Measurements from ENCODE around the gene AUP1.

AUP1 gene

GRCh38 chr2:74515271-74515980 is 14.1 kb downstream of the AUP1 start:
- DNase-seq (ENCODE audit: low spot score), result no peak
- TF ChIP-seq, protein P1, sequence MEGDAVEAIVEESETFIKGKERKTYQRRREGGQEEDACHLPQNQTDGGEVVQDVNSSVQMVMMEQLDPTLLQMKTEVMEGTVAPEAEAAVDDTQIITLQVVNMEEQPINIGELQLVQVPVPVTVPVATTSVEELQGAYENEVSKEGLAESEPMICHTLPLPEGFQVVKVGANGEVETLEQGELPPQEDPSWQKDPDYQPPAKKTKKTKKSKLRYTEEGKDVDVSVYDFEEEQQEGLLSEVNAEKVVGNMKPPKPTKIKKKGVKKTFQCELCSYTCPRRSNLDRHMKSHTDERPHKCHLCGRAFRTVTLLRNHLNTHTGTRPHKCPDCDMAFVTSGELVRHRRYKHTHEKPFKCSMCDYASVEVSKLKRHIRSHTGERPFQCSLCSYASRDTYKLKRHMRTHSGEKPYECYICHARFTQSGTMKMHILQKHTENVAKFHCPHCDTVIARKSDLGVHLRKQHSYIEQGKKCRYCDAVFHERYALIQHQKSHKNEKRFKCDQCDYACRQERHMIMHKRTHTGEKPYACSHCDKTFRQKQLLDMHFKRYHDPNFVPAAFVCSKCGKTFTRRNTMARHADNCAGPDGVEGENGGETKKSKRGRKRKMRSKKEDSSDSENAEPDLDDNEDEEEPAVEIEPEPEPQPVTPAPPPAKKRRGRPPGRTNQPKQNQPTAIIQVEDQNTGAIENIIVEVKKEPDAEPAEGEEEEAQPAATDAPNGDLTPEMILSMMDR (IDR thresholded peaks at IDR 0.05; ENCODE audit: extremely low read depth, insufficient read depth, missing control alignments), result no peak
- in situ Hi-C loops (cut with MboI; ENCODE audit: low pct_unique_long_range_greater_than_20kb, low sequenced_read_pairs, unreplicated experiment), result no loop called here

GRCh38 chr2:74514368-74515270 is 14.9 kb downstream of the AUP1 start, which contains the start of gene TLX2:
Gene TLX2 (plus strand): TSS chr2:74514450. CDS start chr2:74514807, 357 bp downstream.
- in situ Hi-C loops (cut with MboI; ENCODE audit: low pct_unique_long_range_greater_than_20kb, low sequenced_read_pairs, unreplicated experiment), result no loop called here
- no peak for DNase-seq (ENCODE audit: low spot score)
- TF ChIP-seq, protein P1 (IDR thresholded peaks at IDR 0.05; ENCODE audit: extremely low read depth, insufficient read depth, missing control alignments), result no peak

DNA sequence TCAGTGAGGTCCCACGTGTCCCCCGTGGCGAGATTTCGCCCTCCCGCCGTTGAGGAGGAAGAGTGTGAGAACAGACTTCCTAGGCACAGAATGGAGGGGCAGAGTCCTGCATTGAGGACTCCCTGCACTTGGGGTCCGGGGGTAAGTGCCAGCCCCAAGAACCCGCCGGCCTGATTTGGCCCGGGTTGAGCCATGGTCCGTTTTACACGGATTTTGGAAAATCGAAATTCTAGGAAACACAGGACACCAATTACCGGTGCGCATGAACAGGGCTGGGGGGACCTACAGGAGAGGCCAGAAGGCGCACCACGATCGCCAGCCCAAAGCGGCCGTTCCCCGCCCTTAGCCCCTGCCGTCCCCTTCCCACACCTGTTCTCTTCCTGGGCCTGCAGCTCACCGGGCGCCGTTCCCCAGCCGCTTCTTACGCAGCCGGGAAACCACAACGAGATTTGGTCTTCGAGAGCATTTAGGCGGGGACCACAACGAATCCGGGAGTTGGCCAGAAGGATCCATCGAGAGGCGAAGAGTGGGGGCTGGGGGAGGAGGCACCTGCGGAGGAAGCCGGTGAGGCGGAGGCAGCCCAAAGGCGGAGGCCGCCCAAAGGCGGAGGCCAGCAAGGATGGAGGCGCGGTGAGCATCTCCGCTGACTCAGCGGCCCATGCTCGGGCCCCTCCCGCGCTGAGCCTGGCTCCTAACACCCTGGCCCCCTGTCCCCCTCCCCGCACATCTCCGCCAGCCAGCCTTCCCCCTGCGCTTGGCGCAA is 15.7 kb downstream of the AUP1 start:
- TF ChIP-seq, protein P1 (IDR thresholded peaks at IDR 0.05; ENCODE audit: extremely low read depth, insufficient read depth, missing control alignments), result no peak
- peak; percentile 54 for DNase-seq (ENCODE audit: low spot score)
- in situ Hi-C loops (cut with MboI; ENCODE audit: low pct_unique_long_range_greater_than_20kb, low sequenced_read_pairs, unreplicated experiment), result no loop called here

DNA sequence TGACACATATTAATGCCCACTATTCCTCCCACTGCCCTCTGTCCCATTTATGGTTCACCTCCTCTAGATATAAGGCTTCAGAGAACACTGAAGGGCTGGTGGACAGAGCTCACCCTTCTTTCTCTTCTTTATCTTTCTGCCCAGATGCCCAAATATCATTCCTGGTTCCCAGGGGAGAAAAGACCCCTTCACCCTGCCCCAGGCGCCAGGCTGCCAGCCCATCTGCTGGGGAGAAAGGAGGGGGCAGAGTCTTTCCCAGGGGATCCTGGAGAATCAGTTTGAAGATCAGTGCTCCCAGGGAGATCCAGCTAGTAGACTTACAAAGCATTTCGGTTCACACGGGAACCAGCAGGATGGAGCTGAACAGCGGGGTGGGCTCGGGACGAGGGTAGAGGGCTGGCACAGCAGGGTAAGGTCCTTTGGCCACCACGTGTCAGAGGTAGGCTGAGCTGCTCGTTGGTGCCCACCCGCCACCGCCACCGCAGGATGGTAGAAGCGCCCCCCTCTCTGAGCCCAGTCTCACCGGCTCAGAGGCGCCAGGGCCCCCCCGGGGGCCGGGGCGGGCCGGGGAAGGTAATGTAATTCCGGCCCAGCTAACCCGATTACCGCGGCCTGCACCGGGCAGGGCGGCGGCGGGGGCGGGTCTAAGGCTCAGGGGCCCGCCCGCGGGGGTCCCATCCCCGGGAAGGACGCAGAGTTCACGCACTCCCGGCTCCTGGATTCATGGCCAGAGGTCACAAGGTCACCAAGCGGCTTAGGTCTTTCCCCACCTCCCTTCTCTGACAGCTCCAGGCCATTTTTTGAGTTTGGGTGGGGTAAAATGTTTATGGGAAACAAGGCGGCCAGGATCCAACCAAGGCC is 16.5 kb downstream of the AUP1 start:
- in situ Hi-C loops (cut with MboI; ENCODE audit: low pct_unique_long_range_greater_than_20kb, low sequenced_read_pairs, unreplicated experiment), result no loop called here
- DNase-seq (ENCODE audit: low spot score), result no peak
- TF ChIP-seq, protein P1 (IDR thresholded peaks at IDR 0.05; ENCODE audit: extremely low read depth, insufficient read depth, missing control alignments), result no peak

- no peak for DNase-seq (ENCODE audit: low spot score)
- in situ Hi-C loops (cut with MboI; ENCODE audit: low pct_unique_long_range_greater_than_20kb, low sequenced_read_pairs, unreplicated experiment), result no loop called here
- TF ChIP-seq, protein P1 (IDR thresholded peaks at IDR 0.05; ENCODE audit: extremely low read depth, insufficient read depth, missing control alignments), result no peak
Observed at GRCh38 chr2:74511104-74511989, 18.2 kb downstream of the AUP1 start.
